Gastroesophageal sphincter (tissue), 3 donors: ENCODE measurements around the gene NRL.

ENCODE experiments used
- POLR2A ChIP-seq, 2 donors: fragments of 450-650 bp; IDR thresholded peaks; one replicate each; pipeline ENCODE4 v1.6.1; 2017; ENCODE audit warnings: antibody characterized with exemption in 2 of 2, mild to moderate bottlenecking in 2 of 2, moderate library complexity in 1 of 2
- TF ChIP-seq, protein P1 (sequence below), 4 experiments: fragments of 200-600 bp in 2 of 4; fragments of 450-650 bp in 2 of 4; sonication (generic) in 1 of 4; IDR thresholded peaks; one replicate each; pipeline ENCODE4 v1.5.1; 2017 to 2019; ENCODE audit warnings: antibody characterized with exemption in 4 of 4, mild to moderate bottlenecking in 2 of 4, moderate library complexity in 2 of 4

DNA sequence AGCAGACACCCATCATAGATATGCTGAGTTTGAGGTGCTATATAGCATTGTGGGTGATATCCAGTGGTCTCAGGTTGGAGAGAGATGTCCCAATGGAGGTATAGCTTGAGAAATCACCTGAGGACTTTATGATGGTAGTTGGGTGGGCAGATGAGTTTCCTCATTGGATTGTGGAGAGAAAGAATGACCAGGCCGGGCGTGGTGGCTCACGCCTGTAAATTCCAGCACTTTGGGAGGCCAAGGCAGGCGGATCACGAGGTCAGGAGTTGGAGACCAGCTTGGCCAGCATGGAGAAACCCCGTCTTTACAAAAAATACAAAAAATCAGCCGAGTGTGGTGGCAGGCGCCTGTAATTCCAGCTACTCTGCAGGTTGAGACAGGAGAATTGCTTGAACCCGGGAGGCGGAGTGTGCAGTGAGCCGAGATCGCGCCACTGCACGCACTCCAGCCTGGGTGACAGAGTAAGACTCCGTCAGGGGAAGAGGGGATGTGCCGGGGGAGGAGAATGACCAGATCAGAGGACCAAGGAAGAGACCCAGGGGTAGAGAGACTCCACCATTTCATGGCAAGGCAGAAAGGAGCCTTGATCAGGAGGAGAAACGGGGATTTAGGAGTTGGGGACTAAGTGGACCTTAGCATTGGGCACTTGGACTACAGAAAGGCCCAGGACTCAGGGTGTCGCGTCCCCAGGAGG, 21.4 kb downstream of the NRL start:
- TF ChIP-seq POLR2A (IDR thresholded peaks at IDR 0.05): no peak
- TF ChIP-seq, protein P1, sequence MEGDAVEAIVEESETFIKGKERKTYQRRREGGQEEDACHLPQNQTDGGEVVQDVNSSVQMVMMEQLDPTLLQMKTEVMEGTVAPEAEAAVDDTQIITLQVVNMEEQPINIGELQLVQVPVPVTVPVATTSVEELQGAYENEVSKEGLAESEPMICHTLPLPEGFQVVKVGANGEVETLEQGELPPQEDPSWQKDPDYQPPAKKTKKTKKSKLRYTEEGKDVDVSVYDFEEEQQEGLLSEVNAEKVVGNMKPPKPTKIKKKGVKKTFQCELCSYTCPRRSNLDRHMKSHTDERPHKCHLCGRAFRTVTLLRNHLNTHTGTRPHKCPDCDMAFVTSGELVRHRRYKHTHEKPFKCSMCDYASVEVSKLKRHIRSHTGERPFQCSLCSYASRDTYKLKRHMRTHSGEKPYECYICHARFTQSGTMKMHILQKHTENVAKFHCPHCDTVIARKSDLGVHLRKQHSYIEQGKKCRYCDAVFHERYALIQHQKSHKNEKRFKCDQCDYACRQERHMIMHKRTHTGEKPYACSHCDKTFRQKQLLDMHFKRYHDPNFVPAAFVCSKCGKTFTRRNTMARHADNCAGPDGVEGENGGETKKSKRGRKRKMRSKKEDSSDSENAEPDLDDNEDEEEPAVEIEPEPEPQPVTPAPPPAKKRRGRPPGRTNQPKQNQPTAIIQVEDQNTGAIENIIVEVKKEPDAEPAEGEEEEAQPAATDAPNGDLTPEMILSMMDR (IDR thresholded peaks at IDR 0.05): no peak
